ENCODE data around the gene HILPDA.
A peak's percentile ranks its signal among the peaks of the same experiment; 100 is the strongest.
"Not testable (repeated sequence)": the region's sequence is repeated elsewhere in the genome, so short reads cannot be mapped to it uniquely, and the experiment has no call there.

The HILPDA gene

GRCh38 chr7:128431754-128432153 is 23.9 kb upstream of the HILPDA start:
- no peak for DNase-seq (ENCODE audit: low spot score)

- DNase-seq (ENCODE audit: low spot score) = no peak
Observed at GRCh38 chr7:128434413-128435326, 21.0 kb upstream of the HILPDA start.

GRCh38 chr7:128435327-128435686 is 20.4 kb upstream of the HILPDA start:
- no peak for DNase-seq (ENCODE audit: low spot score)

GRCh38 chr7:128437426-128438332 is 18.0 kb upstream of the HILPDA start:
- no peak for DNase-seq (ENCODE audit: low spot score)

- no peak for DNase-seq (ENCODE audit: low spot score)
Observed at GRCh38 chr7:128442356-128442755, 13.3 kb upstream of the HILPDA start.

- no peak for DNase-seq (ENCODE audit: low spot score)
Observed at GRCh38 chr7:128443831-128444600, 11.7 kb upstream of the HILPDA start.

GRCh38 chr7:128446306-128446705 is 9.4 kb upstream of the HILPDA start:
- no peak for DNase-seq (ENCODE audit: low spot score)

- DNase-seq (ENCODE audit: low spot score) = no peak
Observed at GRCh38 chr7:128447941-128448564, 7.6 kb upstream of the HILPDA start.

- no peak for DNase-seq (ENCODE audit: low spot score)
Observed at GRCh38 chr7:128448751-128449302, 6.9 kb upstream of the HILPDA start.

GRCh38 chr7:128450409-128450808 is 5.3 kb upstream of the HILPDA start:
- DNase-seq (ENCODE audit: low spot score) = no peak

GRCh38 chr7:128450913-128451312 is 4.8 kb upstream of the HILPDA start:
- no peak for DNase-seq (ENCODE audit: low spot score)

GRCh38 chr7:128452552-128452951 is 3.1 kb upstream of the HILPDA start:
- DNase-seq (ENCODE audit: low spot score) = no peak

GRCh38 chr7:128453836-128454804 is 1.6 kb upstream of the HILPDA start:
- DNase-seq (ENCODE audit: low spot score) = no peak

GRCh38 chr7:128454808-128455542 is 703 bp upstream of the HILPDA start:
- DNase-seq (ENCODE audit: low spot score) = no peak

GRCh38 chr7:128456255-128456725 is 612 bp downstream of the HILPDA start:
- no peak for DNase-seq (ENCODE audit: low spot score)

GRCh38 chr7:128457385-128457784 is 1.7 kb downstream of the HILPDA start:
- not testable (repeated sequence) for DNase-seq (ENCODE audit: low spot score)

- DNase-seq (ENCODE audit: low spot score) = no peak
Observed at GRCh38 chr7:128458956-128459355, 3.3 kb downstream of the HILPDA start.

GRCh38 chr7:128459394-128459878 is 3.8 kb downstream of the HILPDA start:
- peak; percentile 75 for DNase-seq (ENCODE audit: low spot score)

GRCh38 chr7:128462460-128462859 is 6.8 kb downstream of the HILPDA start:
- no peak for DNase-seq (ENCODE audit: low spot score)
